Suprapubic skin (tissue), 4 donors: ENCODE measurements around the gene NEB. TPM values are rescaled to one million over a fixed set of nuclear protein-coding genes. Genes with fewer than 3 reads are reported as not detected.

Experiments used
- DNase-seq, 2 donors: peaks; one replicate each; pipeline ENCODE4 v3.0.0-alpha.2; 2019; ENCODE audit warnings: low spot score in 2 of 2
- H3K27ac ChIP-seq: fragments of 200-600 bp; sonication (generic); one replicate; pipeline ENCODE4 v1.5.1; 2019
- H3K27me3 ChIP-seq: fragments of 200-600 bp; sonication (generic); one replicate; pipeline ENCODE4 v1.5.1; 2019
- H3K36me3 ChIP-seq: fragments of 200-600 bp; sonication (generic); one replicate; pipeline ENCODE4 v1.5.1; 2019
- H3K4me1 ChIP-seq: fragments of 200-600 bp; sonication (generic); one replicate; pipeline ENCODE4 v1.5.1; 2019
- H3K4me3 ChIP-seq: fragments of 200-600 bp; sonication (generic); one replicate; pipeline ENCODE4 v1.5.1; 2019; ENCODE audit warnings: mild to moderate bottlenecking
- H3K9me3 ChIP-seq: fragments of 200-600 bp; sonication (generic); one replicate; pipeline ENCODE4 v1.5.1; 2019
- CTCF ChIP-seq, 2 donors: fragments of 200-600 bp in 1 of 2; fragments of 450-650 bp in 1 of 2; sonication (generic) in 1 of 2; IDR thresholded peaks; one replicate each; pipeline ENCODE4 v1.5.1; 2016 to 2019; ENCODE audit warnings: antibody characterized with exemption in 2 of 2, mild to moderate bottlenecking in 1 of 2, moderate library complexity in 1 of 2
- EP300 ChIP-seq: sonication (generic); formaldehyde crosslinking; IDR thresholded peaks from one replicate; pipeline ENCODE4 v1.6.1; 2017; ENCODE audit warnings: antibody characterized with exemption
- POLR2A ChIP-seq, 2 donors: fragments of 450-650 bp; IDR thresholded peaks; one replicate each; pipeline ENCODE4 v1.6.1; 2017; ENCODE audit warnings: antibody characterized with exemption in 2 of 2, mild to moderate bottlenecking in 2 of 2, moderate library complexity in 2 of 2
- POLR2AphosphoS5 ChIP-seq, 3 donors: sonication (generic); formaldehyde crosslinking; IDR thresholded peaks; one replicate each; pipeline ENCODE4 v1.6.1; 2017; ENCODE audit warnings: antibody characterized with exemption in 3 of 3
- WGBS: methylation state at CpG from one replicate; pipeline ENCODE4 v1.1.5; 2018; 5-methylcytosine and 5-hydroxymethylcytosine counted together
- total RNA-seq, 4 donors: library from RNA; depleted of rRNA; stranded (reverse); fragments of >200 nt; gene quantifications; one replicate each; pipeline ENCODE4 v1.1.0, GENCODE V29; 2016

NEB gene
- total RNA-seq, 4 donors from 2014 or later = 5.4 to 19.1 (median 7.4) TPM

GRCh38 chr2:151544449-151544848, 189.8 kb downstream of the NEB start:
- no peak overlapping the region for H3K4me3 ChIP-seq

GRCh38 chr2:151543876-151544275, 190.4 kb downstream of the NEB start:
- Histone ChIP-seq H3K9me3 (no peaks in the 10 kb centered on the region), H3K4me3 (no peak overlapping the region), H3K27ac (no peak overlapping the region), H3K27me3 (no peaks in the 10 kb centered on the region), H3K36me3 (no peaks in the 10 kb centered on the region), H3K4me1 (no peaks in the 10 kb centered on the region)
- no peak for DNase-seq
- TF ChIP-seq POLR2A (IDR thresholded peaks at IDR 0.05) = no peak
- TF ChIP-seq POLR2AphosphoS5 (IDR thresholded peaks at IDR 0.05) = no peak
- no peak for TF ChIP-seq CTCF (IDR thresholded peaks at IDR 0.05)
- TF ChIP-seq EP300 = no peak
- WGBS = 70% methylated on average over 3 of the region's 3 CpGs

More at GRCh38 chr2:151544449-151544848, 189.8 kb downstream of the NEB start:
- H3K4me1 ChIP-seq = no peaks in the 10 kb centered on the region
- H3K9me3 ChIP-seq = no peaks in the 10 kb centered on the region
- H3K27me3 ChIP-seq = no peaks in the 10 kb centered on the region
- TF ChIP-seq EP300 (no peak), POLR2AphosphoS5 (IDR thresholded peaks at IDR 0.05) (no peak), POLR2A (IDR thresholded peaks at IDR 0.05) (no peak), CTCF (IDR thresholded peaks at IDR 0.05) (no peak)
- WGBS = 64% methylated on average over 5 of the region's 5 CpGs
- DNase-seq = no peak
- no peaks in the 10 kb centered on the region for H3K36me3 ChIP-seq
- no peak overlapping the region for H3K27ac ChIP-seq

GRCh38 chr2:151534001-151534400, 200.3 kb downstream of the NEB start:
- DNase-seq = no peak
- no peaks in the 10 kb centered on the region for H3K27me3 ChIP-seq
- no peaks in the 10 kb centered on the region for H3K36me3 ChIP-seq
- TF ChIP-seq EP300 (no peak), POLR2AphosphoS5 (IDR thresholded peaks at IDR 0.05) (no peak), CTCF (IDR thresholded peaks at IDR 0.05) (no peak), POLR2A (IDR thresholded peaks at IDR 0.05) (no peak)
- no peak overlapping the region for H3K4me3 ChIP-seq
- no peaks in the 10 kb centered on the region for H3K4me1 ChIP-seq
- no peaks in the 10 kb centered on the region for H3K9me3 ChIP-seq
- H3K27ac ChIP-seq = no peak overlapping the region
- WGBS = 95% methylated on average over 7 of the region's 7 CpGs

GRCh38 chr2:151533127-151533526, 201.1 kb downstream of the NEB start:
- Histone ChIP-seq H3K27ac (no peak overlapping the region), H3K9me3 (no peaks in the 10 kb centered on the region), H3K27me3 (no peaks in the 10 kb centered on the region), H3K4me1 (no peaks in the 10 kb centered on the region), H3K36me3 (no peaks in the 10 kb centered on the region), H3K4me3 (no peak overlapping the region)
- 92% methylated on average over 3 of the region's 3 CpGs for WGBS
- no peak for DNase-seq
- TF ChIP-seq EP300 (no peak), POLR2A (IDR thresholded peaks at IDR 0.05) (no peak), POLR2AphosphoS5 (IDR thresholded peaks at IDR 0.05) (no peak), CTCF (IDR thresholded peaks at IDR 0.05) (no peak)

GRCh38 chr2:151526572-151527090, 207.6 kb downstream of the NEB start:
- WGBS = 98% methylated on average over 6 of the region's 6 CpGs
- no peak overlapping the region for H3K27ac ChIP-seq

More at GRCh38 chr2:151526572-151527090, 207.6 kb downstream of the NEB start:
- Histone ChIP-seq H3K4me1 (no peaks in the 10 kb centered on the region), H3K36me3 (no peaks in the 10 kb centered on the region), H3K4me3 (no peak overlapping the region), H3K9me3 (no peaks in the 10 kb centered on the region), H3K27me3 (no peaks in the 10 kb centered on the region)
- no peak for TF ChIP-seq CTCF (IDR thresholded peaks at IDR 0.05)
- no peak for TF ChIP-seq POLR2AphosphoS5 (IDR thresholded peaks at IDR 0.05)
- TF ChIP-seq POLR2A (IDR thresholded peaks at IDR 0.05) = no peak
- no peak for TF ChIP-seq EP300
- DNase-seq = no peak
